ENCODE results near the gene TBC1D14.

The TBC1D14 gene

DNA sequence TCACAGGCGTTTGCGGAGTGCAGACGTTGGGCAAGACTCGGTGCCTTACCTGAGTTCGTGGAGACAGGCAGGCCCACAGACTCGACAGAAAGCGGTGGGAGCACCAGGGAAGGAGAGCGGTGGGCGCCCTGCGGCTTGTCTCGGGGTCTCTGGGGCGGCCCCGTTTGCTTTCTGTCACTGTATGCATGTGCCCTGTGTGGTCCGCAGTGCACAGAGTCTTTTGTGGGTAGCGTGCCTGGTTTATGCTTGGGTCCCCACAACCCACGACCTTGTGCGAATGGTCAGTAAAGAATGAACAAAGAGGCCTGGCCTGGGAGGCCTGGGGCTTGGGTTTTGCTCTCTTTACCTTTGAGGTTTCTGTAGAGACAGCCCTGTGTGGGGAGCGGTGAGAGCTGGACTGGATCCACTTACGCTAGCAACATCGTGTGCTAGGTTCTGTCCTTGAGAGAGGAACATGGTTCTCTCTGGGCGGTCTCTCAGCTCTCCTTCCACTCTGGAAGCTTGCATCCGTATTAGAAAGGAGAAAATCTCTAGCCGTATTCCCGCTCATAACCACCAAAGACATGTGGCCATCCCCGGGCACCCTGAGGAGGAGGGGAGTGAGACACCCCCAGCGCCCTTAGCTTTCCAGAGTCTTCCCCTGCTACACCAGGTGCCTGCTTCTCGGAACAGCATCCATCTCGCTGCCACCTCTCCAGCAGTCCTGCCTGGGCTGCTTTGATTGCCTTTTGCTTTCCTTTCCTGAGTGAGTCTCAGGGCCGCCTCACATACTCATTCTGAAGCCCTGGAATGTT lies 134.7 kb downstream of the TBC1D14 start:
- TF ChIP-seq FOXP2 (optimal IDR thresholded peaks at IDR 0.05; ENCODE audit: borderline replicate concordance, extremely low read depth, extremely low read length, insufficient read depth), result no peak
- TF ChIP-seq TAF1 (IDR thresholded peaks at IDR 0.05; ENCODE audit: borderline replicate concordance, insufficient read depth, low read length), result no peak
- TF ChIP-seq REST (IDR thresholded peaks at IDR 0.05; ENCODE audit: insufficient read depth in 1 of 2, low read depth in 2 of 2, low read length in 2 of 2), result no peak
- no peak for TF ChIP-seq SIN3A (IDR thresholded peaks at IDR 0.05; ENCODE audit: borderline replicate concordance, insufficient read depth, low read length)
- no peak for TF ChIP-seq POLR2AphosphoS5 (IDR thresholded peaks at IDR 0.05; ENCODE audit: low read depth, low read length)

GRCh38 chr4:7045553-7045952 lies 135.9 kb downstream of the TBC1D14 start:
- TF ChIP-seq FOXP2 (optimal IDR thresholded peaks at IDR 0.05; ENCODE audit: borderline replicate concordance, extremely low read depth, extremely low read length, insufficient read depth) (no peak), POLR2AphosphoS5 (IDR thresholded peaks at IDR 0.05; ENCODE audit: low read depth, low read length) (no peak), TAF1 (IDR thresholded peaks at IDR 0.05; ENCODE audit: borderline replicate concordance, insufficient read depth, low read length) (no peak), REST (IDR thresholded peaks at IDR 0.05; ENCODE audit: insufficient read depth in 1 of 2, low read depth in 2 of 2, low read length in 2 of 2) (no peak), SIN3A (IDR thresholded peaks at IDR 0.05; ENCODE audit: borderline replicate concordance, insufficient read depth, low read length) (no peak)

GRCh38 chr4:7045961-7046921 lies 136.6 kb downstream of the TBC1D14 start:
- TF ChIP-seq SIN3A (IDR thresholded peaks at IDR 0.05; ENCODE audit: borderline replicate concordance, insufficient read depth, low read length) (no peak), FOXP2 (optimal IDR thresholded peaks at IDR 0.05; ENCODE audit: borderline replicate concordance, extremely low read depth, extremely low read length, insufficient read depth) (no peak), POLR2AphosphoS5 (IDR thresholded peaks at IDR 0.05; ENCODE audit: low read depth, low read length) (no peak)

DNA sequence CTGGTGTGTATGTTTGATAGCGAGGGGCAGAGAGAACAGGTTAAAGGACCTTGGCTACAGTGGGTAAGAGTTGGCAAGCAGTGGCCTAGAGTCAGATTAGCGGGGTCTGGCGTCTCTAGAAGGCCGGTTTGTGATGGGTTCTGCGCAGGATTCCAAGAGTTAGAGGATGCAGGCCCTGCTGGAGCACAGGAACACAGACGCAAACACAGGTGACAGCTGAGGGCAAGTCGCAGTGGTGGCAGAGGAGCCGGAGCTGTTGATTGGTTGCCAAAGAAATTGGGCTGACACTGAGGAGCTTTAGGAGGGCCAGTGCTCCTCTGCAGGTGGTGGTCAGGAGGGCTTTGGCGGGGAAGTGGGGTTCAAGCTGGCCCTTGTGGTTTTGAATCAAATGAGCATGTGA lies 137.3 kb downstream of the TBC1D14 start:
- TF ChIP-seq FOXP2 (optimal IDR thresholded peaks at IDR 0.05; ENCODE audit: borderline replicate concordance, extremely low read depth, extremely low read length, insufficient read depth) (no peak), SIN3A (IDR thresholded peaks at IDR 0.05; ENCODE audit: borderline replicate concordance, insufficient read depth, low read length) (no peak), TAF1 (IDR thresholded peaks at IDR 0.05; ENCODE audit: borderline replicate concordance, insufficient read depth, low read length) (no peak), REST (IDR thresholded peaks at IDR 0.05; ENCODE audit: insufficient read depth in 1 of 2, low read depth in 2 of 2, low read length in 2 of 2) (no peak), POLR2AphosphoS5 (IDR thresholded peaks at IDR 0.05; ENCODE audit: low read depth, low read length) (no peak)

DNA sequence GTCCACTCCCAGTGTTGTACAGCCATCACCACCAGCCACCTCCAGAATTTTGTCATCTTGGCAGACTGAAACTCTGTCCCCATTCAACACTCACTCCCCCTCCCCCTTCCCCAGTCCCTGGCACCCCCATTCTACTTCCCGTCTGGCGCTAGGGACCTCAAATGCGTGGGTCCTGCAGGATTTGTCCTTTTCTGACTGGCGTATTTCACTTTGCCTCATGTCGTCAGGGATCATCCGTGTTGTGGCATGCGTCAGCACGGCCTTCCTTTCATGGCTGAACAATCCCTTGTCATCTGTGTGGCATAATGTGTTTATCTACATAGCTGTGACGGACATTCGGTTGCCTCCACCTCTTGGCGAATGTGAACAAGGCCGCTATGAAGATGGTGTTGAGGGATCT lies 139.0 kb downstream of the TBC1D14 start:
- TF ChIP-seq SIN3A (IDR thresholded peaks at IDR 0.05; ENCODE audit: borderline replicate concordance, insufficient read depth, low read length), result no peak
- no peak for TF ChIP-seq POLR2AphosphoS5 (IDR thresholded peaks at IDR 0.05; ENCODE audit: low read depth, low read length)
- TF ChIP-seq REST (IDR thresholded peaks at IDR 0.05; ENCODE audit: insufficient read depth in 1 of 2, low read depth in 2 of 2, low read length in 2 of 2), result no peak
- TF ChIP-seq FOXP2 (optimal IDR thresholded peaks at IDR 0.05; ENCODE audit: borderline replicate concordance, extremely low read depth, extremely low read length, insufficient read depth), result no peak
- TF ChIP-seq TAF1 (IDR thresholded peaks at IDR 0.05; ENCODE audit: borderline replicate concordance, insufficient read depth, low read length), result no peak

Measured in PFSK-1 (cell line).